Fibroblast of skin of left biceps (primary cell): ENCODE data around the gene RIPOR2.
"Not testable (repeated sequence)": the region's sequence is repeated elsewhere in the genome, so short reads cannot be mapped to it uniquely, and the experiment has no call there.

ENCODE experiments used
- DNase-seq, 2 experiments: peaks; one replicate each; pipeline ENCODE4 v3.0.0-alpha.2; 2013; ENCODE audit warnings: low read depth in 2 of 2

Gene RIPOR2

DNA sequence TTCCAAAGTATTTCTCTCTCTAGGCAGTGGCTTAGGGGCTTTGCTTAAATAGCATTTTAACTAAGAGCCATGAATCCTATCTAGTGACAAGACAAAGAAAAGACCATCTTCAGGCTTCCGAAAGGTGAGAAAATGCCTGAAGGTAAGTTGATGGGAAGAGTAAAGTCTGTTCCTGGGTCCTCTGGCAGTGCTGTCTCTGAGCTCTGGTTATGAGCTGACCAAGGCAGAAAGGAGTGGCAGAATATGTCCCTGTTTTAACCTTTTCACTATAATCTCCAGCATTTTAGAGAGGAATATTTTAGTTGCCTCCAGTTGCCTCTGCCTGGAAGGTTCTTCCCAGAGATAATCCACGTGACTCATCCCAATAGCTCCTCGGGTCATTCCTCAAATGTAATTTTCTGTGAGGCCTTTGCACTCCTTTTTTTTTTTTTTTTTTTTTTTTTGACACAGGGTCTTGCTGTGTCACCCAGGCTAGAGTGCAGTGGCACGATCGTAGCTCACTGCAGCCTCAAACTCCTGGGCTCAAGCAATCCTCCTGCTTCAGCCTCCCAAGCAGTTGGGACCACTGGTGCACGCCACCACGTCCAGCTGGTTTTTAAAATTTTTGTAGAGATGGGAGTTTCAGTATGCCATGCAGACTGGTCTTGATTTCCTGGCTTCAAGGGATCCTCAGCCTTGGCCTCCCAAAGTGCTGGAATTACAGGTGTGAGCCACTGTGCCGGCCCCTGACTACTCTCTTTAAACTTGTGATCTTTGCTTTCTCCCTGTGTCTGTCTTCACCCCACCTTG is 133.3 kb downstream of the RIPOR2 start:
- no peak for DNase-seq

- DNase-seq = no peak
Measured at GRCh38 chr6:24799541-24799915, 136.2 kb downstream of the RIPOR2 start.

- DNase-seq = no peak
Measured at GRCh38 chr6:24798740-24799540, 136.8 kb downstream of the RIPOR2 start, which contains the start of gene ARMH2. Gene ARMH2 (minus strand): TSS chr6:24798917. CDS start chr6:24798857, 60 bp downstream.

DNA sequence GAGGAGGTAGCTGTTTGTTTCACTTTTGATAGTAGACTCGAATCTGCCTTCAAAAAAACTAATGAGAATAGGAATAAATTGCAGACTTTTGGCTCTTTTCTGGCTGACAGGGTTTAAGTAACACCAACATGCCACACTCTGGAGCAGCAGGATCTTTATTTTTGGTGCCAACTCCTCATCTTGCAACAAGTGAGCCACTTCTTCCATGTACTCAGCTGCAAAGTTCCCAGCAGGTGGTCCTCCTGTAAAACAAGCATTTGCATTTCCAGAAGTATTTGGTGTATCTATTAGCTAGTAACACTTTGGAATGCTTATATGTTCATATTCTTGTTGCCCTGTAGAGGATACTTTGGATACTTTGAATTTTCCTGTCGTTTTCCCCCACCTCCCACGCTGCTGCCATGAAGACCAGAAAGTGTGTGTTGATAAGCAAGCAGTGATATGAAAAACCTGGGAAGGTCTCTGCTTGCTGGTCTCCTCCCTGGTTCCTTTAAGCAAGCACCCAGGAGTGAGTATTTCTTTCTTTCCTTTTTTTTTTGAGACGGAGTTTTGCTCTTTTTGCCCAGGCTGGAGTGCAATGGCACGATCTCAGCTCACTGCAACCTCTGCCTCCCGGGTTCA is 138.1 kb downstream of the RIPOR2 start:
- no peak for DNase-seq

DNA sequence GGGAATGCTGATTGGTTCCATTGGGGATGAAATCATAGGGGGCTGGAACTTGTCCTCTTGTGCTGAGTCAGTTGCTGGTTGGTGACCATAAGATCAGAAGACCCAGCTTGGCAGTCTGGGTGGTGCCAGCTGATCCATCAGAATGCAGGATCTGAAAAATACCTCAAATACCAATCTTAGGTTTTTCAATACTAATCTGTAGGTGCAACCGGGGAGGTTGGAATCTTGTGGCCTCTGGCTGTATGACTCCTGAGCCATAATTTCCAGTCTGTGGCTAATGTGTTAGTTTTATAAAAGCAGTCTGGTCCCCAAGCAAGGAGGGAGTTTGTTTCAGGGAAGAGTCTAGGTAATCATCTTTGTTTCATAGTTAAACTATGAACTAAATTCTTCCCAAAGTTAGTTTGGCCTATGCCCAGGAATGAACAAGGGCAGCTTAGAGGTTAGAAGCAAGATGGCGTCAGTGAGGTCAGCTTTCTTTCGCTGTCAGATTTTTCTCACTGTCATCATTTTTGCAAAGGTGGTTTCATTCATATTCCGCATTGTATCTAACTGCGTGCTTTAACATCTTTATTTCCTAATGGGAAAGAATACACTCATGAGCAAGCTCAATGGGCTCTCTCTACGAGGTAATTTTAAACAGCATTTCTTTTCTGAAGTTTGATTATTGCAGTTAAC is 139.0 kb downstream of the RIPOR2 start:
- DNase-seq = no peak

DNA sequence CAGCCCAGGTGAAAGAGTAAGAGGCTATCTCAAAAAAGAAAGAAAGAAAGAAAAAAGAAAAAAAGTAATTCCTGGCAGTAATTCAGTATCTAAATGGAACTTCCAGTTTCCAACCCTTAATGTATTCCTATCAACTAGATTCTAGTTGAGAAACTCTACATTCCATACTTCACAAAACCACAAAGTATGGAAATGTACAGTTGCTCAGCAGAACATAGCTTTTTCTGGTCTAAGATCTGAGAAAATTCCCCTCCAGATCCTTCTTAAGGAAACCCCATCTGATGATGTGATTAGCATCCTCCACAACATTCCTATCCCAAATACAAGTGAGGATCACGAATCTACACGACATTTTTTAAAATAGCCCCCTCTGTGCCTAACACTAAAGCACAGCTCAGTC is 140.7 kb downstream of the RIPOR2 start:
- DNase-seq = peak; percentile 42 to 49

DNA sequence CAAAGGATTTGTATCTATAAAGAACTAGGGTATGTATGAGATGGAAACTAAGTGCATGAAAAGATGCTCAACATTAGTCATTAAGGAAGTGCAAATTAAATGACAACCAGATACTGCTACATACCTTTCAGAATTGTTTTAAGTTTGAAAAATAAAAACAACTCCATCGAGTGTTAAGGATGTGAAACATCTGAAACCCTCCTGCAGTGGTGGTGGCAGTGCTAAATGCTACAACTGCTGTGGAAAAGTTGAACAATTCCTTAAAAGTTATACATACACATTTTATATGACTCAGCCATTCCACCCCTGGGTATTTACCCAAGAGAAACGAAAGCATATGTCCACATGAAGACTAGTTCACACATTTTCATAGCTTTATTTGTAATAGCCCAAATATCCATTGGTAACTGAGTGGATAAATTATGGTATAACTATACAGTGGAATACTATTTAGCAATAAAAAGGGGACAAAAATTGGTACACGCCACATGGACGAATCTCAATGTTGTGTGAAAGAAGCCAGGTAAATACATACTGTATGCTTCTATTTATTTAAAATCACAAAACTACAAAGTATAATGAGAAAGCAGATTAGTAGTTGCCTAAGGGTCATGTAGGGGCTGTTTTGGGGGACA is 147.6 kb downstream of the RIPOR2 start:
- no peak for DNase-seq

- DNase-seq = no peak
Measured at GRCh38 chr6:24780206-24780605, 155.6 kb downstream of the RIPOR2 start.

DNA sequence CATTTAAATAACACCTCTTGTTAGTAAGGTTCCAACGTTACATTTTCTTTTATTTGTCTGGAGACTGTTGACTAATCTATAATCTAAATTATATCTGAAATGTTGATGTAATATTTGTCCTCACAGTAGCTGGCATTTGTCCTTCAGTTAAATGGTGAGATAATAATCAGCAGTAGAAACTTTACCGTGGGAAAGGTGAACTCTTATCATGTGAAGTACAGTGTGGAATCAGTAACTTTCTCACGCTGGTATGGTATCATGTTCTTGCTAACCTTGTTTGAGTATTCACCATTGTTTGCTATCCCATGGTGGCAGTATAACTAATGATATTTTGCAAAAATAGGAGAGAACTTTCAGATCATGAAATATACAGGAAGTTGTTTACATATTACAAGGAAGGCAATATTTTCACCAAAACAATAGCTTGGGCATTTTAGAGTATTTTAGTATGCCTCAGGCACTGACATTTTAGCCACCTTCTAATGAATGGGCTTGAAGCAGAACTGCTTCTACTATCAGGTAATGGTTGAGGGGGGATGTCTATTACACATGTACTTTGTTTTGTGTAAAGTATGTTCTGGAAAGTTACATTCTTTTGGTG is 156.2 kb downstream of the RIPOR2 start:
- DNase-seq = no peak

- DNase-seq = no peak
Measured at GRCh38 chr6:24778878-24779277, 156.9 kb downstream of the RIPOR2 start.

DNA sequence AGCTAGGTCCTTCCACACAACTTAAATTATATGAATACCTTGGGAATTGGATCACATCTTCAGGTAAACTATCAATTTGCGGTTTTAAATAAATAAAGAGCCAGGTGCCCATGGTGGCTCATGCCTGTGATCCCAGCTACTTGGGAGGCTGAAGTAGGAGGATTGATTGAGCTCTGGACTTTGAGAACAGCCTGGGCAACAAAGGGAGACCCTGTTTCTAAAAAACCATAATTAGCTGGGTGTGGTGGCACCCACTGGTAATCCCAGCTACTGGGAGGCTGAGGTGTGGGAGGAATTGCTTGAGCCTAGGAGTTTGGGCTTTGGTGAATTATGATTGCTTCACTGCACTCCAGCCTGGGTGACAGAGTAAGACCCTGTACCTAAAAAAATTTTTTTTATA is 157.6 kb downstream of the RIPOR2 start:
- DNase-seq = no peak

DNA sequence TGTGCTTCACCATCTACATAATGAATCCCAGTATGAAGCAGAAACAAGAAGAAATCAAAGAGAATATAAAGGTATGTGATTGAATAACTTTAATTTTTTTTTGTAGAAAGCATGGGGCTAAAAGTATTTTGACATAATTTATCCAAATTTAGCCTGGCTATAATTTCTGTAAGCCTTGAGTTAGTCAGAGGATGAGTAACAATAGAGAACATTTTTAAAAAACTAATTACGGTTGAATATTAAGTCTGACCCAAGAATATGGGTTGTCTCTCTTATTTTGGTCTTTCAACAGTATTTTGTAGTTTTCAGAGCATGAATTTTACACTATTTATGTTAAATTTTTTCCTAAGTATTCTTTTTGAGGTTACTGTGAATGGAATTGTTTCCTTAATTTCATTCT is 158.5 kb downstream of the RIPOR2 start:
- no peak for DNase-seq

- peak in 1 of 2 experiments; percentile 17 for DNase-seq
Measured at GRCh38 chr6:24775520-24776058, 160.2 kb downstream of the RIPOR2 start.

GRCh38 chr6:24774696-24775519 is 160.9 kb downstream of the RIPOR2 start, which contains the start of gene GMNN:
Gene GMNN (plus strand): TSS chr6:24774937. CDS start chr6:24777247, 2,310 bp downstream.
- peak; percentile 80 to 82 for DNase-seq

GRCh38 chr6:24768361-24768760 is 167.4 kb downstream of the RIPOR2 start:
- DNase-seq = peak; percentile 60 to 65

DNA sequence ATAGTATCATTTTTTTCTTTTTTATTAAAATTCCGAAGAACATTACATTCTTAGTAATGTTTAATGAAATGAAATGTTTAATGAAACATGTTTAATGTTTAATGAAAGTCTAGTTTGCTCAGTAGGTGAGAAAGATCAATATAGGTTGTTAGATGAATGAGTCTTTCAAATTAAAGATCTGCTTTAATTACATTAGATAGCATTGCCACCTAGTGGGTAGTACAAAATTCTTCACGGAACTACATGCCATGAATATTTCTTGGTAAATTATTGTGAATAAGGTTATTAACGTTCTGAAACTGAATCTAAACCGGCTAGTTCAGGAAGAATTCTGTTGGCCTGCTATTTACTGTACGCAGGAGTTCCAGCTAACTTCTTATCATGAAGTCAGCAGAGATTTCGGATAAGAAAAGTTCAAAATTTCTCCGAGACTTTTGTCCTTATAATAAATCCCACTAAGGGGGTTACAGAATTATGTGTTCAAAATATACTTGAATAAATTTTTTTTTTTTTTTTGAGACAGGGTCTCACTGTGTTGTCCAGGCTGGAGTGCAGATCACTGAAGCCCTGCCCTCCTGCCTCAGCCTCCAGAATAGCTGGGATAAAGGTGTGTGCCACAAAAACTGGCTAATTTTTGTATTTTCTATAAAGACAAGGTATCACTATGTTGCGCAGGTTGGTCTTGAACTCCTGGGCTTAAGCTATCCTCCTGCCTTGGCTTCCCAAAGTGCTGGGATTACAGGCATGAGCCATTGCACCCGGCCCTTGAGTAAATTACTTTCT is 168.9 kb downstream of the RIPOR2 start:
- no peak for DNase-seq

DNA sequence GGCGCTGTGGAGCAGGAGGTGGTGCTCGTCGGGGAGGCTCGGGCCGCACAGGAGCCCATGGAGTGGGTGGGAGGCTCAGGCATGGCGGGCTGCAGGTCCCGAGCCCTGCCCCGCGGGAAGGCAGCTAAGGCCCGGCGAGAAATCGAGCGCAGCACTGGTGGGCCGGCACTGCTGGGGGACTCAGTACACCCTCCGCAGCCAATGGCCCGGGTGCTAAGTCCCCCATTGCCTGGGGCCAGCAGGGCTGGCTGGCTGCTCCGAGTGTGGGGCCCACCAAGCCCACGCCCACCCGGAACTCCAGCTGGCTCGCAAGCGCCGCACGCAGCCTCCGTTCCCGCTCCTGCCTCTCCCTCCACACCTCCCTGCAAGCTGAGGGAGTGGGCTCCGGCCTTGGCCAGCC is 169.8 kb downstream of the RIPOR2 start:
- DNase-seq = not testable (repeated sequence)

- not testable (repeated sequence) for DNase-seq
Measured at GRCh38 chr6:24764833-24765828, 170.6 kb downstream of the RIPOR2 start.
